Stimulated activated CD4-positive, alpha-beta T cell treated with anti-CD3 and anti-CD28 coated beads, Interleukin-2, amount 100 ng/mL, for 4 hours (primary cell): ENCODE measurements around the gene NINL.
"Not testable (repeated sequence)": the region's sequence is repeated elsewhere in the genome, so short reads cannot be mapped to it uniquely, and the experiment has no call there.

Experiments used
- DNase-seq: peaks from one replicate; pipeline ENCODE4 v3.0.0-alpha.2; 2020; ENCODE audit warnings: low read depth

The NINL gene

DNA sequence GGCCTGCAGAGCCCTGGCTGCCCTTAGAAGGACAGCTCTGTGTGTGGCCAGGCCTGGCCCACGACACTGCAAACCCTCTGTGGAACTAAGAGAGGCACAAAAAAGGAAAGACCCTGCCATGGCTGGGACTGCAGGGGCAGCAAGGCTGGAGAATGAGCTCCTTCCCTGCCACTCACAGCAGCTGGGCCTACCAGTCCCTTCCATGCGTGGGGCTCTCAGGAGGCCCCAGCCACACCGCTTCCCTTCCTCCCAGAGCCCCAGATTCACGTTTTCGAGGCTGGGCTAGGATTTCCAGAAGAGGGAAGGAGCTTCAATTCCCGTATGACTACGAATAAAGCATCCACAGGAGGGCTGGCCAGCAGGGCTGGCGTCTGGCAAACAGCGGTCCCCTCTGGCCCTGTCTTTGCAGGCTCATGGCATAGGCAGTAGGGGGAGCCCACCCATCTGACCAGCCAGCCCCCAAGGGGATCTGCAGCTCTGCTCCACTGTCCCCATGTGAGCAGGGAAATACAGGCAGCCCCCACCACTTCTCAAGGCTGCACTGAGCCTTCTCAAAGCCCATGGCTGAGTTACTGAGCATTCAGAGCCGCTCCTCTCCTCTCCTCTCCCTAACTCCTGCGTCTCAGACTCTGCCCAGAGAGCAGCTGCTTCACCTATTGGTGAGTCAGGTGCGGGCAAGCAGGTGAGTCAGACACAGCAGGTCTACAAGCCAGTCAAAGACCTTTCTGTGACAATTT lies 53.1 kb downstream of the NINL start:
- DNase-seq: no peak

DNA sequence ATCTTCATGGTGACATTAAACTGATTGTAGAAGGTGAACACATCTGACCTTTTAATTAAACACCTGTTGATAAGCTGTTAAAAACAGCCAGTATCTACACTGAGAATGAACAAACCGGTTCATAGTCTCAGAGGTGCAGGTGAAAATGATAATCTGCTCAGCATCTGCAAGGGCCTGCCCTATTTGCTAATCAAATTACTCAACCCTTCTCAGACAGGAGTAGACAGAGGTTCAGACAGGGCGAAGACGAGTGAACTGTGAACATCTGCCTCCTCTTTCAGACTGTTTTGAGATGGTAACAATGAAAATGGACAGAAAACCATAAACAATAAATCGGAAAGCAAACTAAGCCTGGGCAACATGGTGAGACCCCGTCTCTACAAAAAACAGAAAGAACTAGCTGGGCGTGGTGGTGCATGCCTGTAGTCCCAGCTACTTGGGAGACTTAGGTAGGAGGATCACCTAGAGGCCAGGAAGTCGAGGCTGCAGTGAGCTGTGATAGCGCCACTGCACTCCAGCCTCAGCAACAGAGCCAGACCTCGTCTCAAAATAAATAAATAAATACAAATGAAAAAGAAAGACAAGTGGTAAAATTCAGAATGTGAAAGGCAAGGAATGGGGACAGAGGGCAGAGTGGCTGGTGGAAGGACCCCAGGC lies 55.9 kb downstream of the NINL start:
- no peak for DNase-seq

DNA sequence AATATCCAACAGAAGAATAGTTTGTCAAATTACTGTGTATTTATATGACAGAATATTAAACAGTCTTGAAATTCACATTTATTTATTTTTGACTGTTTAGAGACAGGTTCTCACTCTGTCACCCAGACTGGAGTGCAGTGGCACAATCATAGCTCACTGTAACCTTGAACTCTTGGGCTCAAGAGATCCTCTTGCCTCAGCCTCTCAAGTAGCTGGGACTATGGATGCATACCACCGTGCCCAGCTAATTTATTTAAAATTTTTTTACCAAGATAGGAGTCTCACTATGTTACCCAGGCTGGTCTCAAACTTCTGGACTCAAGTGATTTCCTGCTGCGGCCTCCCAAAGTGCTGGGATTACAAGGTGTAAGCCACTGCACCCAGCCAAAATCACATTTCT lies 57.4 kb downstream of the NINL start:
- DNase-seq: no peak

- DNase-seq: no peak
Observed at GRCh38 chr20:25526446-25526845, 58.9 kb downstream of the NINL start.

DNA sequence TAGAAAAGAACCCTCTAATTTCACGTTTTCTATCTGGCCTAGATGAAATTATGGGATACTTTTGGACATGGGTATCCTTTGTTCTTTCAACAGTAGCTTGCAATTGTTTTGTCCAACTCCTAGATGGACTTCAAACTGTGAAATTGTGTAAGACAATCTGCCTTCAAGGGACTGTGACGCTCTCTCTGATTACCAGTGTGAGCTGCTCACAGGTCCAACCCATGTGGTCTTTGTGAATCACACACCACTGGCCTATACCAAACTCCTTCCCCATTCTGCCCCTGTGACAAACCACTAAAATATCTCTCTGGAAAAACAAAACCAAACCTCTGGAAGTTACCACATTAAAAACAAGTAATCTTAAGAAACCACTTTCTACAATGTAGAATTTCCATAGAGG lies 59.5 kb downstream of the NINL start:
- no peak for DNase-seq

- no peak for DNase-seq
Observed at GRCh38 chr20:25525295-25525694, 60.0 kb downstream of the NINL start.

DNA sequence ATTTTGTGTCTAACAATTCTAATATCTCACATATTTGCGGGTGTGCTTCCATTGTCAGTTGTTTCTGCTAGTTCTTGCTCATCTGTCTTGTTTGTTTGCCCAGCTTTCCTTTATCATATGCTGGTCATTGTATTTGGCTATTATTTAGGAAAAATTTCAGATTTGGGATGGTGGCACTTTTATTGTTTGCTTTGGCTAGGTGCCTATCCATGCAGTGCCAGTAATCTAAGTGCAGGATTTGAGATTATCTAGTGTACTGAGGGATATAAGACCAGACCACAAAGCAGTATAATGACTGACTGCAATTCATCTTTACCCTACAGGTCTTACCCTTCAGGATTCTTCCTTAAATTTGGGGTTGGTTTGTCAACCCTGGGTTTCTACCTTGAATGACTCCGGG lies 63.9 kb downstream of the NINL start:
- no peak for DNase-seq

- no peak for DNase-seq
Observed at GRCh38 chr20:25517124-25517523, 68.2 kb downstream of the NINL start.

DNA sequence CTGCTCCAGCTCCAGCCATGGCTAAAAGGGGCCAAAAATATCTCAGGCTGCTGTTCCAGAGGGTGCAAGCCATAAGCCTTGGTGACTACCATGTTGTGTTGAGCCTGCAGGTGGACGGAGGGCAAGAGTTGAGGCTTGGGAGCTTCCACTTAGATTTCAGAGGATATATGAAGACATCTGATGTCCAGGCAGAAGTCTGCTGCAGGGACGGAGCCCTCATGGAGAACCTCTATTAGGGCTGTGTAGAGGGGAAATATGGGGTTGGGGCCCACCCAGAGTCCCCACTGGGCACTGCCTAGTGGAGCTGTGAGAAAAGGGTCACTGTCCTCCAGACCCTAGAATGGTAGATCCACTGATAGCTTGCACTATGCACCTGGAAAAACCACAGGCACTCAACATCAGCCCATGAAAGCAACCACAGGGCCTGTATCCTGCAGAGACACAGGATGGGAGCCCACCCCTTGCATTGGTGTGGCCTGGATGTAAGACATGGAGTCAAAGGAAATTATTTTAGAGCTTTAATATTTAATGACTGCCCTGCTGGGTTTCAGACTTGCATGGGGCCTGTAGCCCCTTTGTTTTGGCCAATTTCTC lies 70.5 kb downstream of the NINL start:
- no peak for DNase-seq

- no peak for DNase-seq
Observed at GRCh38 chr20:25514195-25514594, 71.1 kb downstream of the NINL start.

DNA sequence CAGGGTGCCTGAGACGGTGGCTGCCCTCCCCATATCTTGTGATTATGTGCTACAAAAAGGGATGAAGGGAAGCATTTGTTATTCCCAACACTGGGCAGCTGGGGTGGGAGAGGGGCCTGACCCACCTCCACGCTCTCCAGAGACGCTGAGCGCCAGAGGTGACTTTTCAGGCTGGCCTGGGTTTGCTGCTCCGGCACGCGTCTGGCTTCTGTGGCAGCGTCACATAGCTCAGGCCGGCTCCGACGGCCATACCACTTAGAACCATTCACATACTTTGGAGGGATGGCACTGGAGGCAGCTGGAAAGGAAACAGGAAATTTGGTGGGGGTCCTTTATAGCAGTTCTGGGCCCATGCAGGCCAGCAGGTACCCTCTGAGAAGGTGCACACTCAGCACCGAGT lies 72.6 kb downstream of the NINL start:
- no peak for DNase-seq

- DNase-seq: no peak
Observed at GRCh38 chr20:25511183-25511582, 74.1 kb downstream of the NINL start.

DNA sequence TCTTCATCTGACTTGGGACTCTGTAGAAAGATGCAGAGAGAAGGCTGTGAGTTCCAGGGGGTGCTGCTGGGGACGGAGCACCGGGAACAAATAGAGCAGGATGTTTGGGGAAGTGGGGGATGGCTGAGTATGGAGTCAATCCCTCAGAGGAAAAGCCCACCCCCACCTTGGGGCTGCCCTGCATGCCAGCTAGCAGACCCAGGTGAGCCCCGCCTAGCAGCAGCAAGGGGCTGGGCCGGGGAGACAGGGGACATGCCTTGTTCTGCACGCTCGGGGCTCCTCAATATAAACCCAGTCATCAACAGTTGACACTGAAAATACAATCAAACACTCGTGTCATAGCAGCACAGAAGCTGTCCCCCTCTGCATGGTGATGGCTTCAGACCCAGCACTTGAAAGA lies 74.6 kb downstream of the NINL start:
- no peak for DNase-seq

DNA sequence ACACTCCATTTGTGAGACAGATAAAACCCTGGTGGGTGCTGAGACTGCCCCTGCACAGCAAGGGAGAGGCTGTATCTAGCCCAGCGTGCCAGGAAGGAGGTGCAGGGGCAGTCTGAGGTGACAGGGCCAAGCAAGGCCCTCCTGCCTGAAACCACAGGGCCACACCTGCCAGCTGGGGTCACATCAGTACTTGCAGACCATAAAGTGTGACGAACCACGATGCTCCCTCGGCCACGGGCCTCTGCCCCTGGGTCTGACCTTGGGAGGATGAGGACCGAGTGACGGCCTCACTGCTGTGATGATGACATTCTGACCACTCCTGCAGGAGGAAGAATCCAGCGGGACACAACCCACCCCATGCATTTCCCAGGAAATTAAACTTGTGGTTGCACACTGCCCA lies 75.1 kb downstream of the NINL start:
- no peak for DNase-seq

GRCh38 chr20:25509084-25509483 lies 76.2 kb downstream of the NINL start:
- no peak for DNase-seq

GRCh38 chr20:25508083-25508770 lies 77.1 kb downstream of the NINL start:
- no peak for DNase-seq

DNA sequence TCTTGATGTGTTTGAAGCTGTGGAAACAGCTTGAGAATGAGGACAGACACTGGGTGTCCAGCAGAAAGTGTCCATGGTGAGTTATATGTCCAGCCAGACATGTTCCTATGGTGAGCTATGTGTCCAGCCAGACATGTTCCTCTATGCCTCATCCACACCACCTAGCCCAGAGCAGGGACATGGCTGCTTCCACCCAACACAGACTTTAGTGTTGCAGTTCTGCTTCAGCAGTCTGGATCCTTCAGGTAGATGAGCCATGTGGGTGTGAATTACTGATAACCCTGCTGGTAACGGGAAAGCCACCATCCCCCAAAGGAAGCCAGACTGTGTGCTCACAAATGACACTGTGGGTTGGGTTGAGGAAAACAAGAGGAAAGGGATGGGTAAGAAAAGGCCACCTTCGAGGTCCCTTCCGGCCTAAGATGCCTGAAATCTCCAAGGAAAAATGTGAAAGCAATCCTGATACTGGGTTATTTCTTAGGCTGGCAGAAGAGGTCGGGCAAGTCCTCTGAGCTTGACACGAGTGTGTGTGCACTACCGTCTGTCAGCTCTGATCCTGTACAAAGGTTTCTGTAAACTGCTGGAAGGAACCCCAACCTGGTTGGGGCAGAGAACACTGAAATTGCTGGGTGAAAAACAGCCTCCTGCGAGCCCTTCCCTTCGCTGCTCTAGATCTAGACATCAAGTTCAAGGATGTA lies 77.8 kb downstream of the NINL start:
- DNase-seq: no peak

GRCh38 chr20:25504366-25505135 lies 80.8 kb downstream of the NINL start:
- DNase-seq: no peak

DNA sequence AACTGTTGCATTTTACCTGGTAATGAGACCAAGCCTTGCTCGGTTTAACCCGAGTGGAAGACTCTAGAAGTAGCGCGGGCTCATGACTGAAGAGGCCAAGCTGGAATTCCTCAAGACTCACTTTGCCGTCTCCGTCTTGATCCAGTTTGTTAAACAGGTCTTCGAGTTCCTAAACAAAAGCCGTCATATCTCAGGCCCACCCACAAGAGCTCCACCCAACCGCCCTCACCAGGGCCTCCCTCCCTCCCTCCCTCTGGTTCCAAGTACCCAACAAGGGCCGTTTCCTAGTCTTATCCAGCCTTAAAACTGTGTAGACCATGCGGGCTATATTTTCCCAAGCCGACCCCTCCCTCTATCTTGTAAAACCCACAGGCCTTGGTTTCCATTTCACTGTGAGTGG lies 81.4 kb downstream of the NINL start:
- DNase-seq: no peak

DNA sequence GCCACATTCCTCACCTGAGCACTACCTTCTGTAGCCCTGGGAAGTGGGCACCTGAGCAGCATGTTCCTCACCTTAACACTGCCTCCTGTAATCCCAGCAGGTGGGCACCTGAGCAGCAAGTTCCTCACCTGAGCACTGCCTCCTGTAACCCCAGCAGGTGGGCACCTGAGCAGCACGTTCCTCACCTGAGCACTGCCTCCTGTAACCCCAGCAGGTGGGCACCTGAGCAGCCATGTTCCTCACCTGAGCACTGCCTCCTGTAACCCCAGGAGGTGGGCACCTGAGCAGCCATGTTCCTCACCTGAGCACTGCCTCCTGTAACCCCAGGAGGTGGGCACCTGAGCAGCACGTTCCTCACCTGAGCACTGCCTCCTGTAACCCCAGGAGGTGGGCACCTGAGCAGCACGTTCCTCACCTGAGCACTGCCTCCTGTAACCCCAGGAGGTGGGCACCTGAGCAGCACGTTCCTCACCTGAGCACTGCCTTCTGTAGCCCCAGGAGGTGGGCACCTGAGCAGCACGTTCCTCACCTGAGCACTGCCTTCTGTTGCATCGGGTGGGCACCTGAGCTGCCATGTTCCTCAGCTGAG lies 82.2 kb downstream of the NINL start:
- DNase-seq: not testable (repeated sequence)

DNA sequence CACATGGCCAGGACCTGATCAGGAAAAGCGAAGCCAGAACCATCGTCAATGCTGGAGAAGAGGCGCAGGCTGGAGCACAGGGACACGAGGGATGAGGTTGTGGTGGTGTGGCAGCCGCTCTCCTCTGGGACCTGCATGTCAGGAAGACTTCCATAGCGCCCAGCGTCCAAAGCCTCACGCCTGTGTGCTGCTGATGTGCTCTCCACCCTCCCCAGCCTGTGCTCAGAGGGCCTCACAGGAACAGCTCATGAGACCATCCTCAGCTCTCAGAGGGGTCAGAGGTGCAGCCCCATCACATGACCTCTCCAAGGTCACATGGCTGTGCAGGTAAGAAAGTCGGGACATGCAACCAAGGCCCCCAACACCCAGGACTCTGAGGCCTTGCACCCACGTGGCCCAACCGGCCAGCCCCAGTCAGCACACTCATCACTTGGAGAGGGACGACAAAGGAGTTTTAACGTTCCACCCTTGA lies 84.4 kb downstream of the NINL start:
- DNase-seq: no peak
